ENCODE data around the gene FOXE3.
"Not testable (repeated sequence)": the region's sequence is repeated elsewhere in the genome, so short reads cannot be mapped to it uniquely, and the experiment has no call there.

The FOXE3 gene

GRCh38 chr1:47456250-47456649 is 40.2 kb downstream of the FOXE3 start:
- H3K9ac ChIP-seq = no peak overlapping the region
- peaks cover 3% of the 10 kb centered on the region for H3K27me3 ChIP-seq
- H3K36me3 ChIP-seq = no peaks in the 10 kb centered on the region
- no peaks in the 10 kb centered on the region for H3K9me3 ChIP-seq
- H4K20me1 ChIP-seq = no peaks in the 10 kb centered on the region
- no peak overlapping the region for H3K4me3 ChIP-seq
- H3K27ac ChIP-seq = no peak overlapping the region
- no peaks in the 10 kb centered on the region for H3K4me1 ChIP-seq
- TF ChIP-seq Cebpa-rat (IDR thresholded peaks at IDR 0.05) = no peak
- H3K4me2 ChIP-seq = no peak overlapping the region

GRCh38 chr1:47457547-47457946 is 41.5 kb downstream of the FOXE3 start:
- not testable (repeated sequence) for H3K27ac ChIP-seq, H3K4me3 ChIP-seq, H3K4me2 ChIP-seq, H4K20me1 ChIP-seq, H3K9ac ChIP-seq, H3K27me3 ChIP-seq, H3K36me3 ChIP-seq, H3K4me1 ChIP-seq, H3K9me3 ChIP-seq

GRCh38 chr1:47459253-47459788 is 43.2 kb downstream of the FOXE3 start:
- H3K27me3 ChIP-seq = no peaks in the 10 kb centered on the region

GRCh38 chr1:47460040-47460439 is 44.0 kb downstream of the FOXE3 start:
- Histone ChIP-seq H4K20me1 (no peaks in the 10 kb centered on the region), H3K9me3 (no peaks in the 10 kb centered on the region), H3K36me3 (no peaks in the 10 kb centered on the region), H3K9ac (no peak overlapping the region), H3K27me3 (no peaks in the 10 kb centered on the region), H3K4me3 (no peak overlapping the region), H3K4me1 (no peaks in the 10 kb centered on the region), H3K4me2 (no peak overlapping the region), H3K27ac (no peak overlapping the region)
- no peak for TF ChIP-seq Cebpa-rat (IDR thresholded peaks at IDR 0.05)

More at GRCh38 chr1:47459253-47459788, 43.2 kb downstream of the FOXE3 start:
- no peak overlapping the region for H3K9ac ChIP-seq
- no peak overlapping the region for H3K27ac ChIP-seq
- no peaks in the 10 kb centered on the region for H3K9me3 ChIP-seq
- no peaks in the 10 kb centered on the region for H4K20me1 ChIP-seq
- no peak overlapping the region for H3K4me2 ChIP-seq
- H3K4me3 ChIP-seq = no peak overlapping the region
- no peak for TF ChIP-seq Cebpa-rat (IDR thresholded peaks at IDR 0.05)
- no peaks in the 10 kb centered on the region for H3K4me1 ChIP-seq
- H3K36me3 ChIP-seq = no peaks in the 10 kb centered on the region

- no peaks in the 10 kb centered on the region for H3K4me1 ChIP-seq
- no peaks in the 10 kb centered on the region for H3K27me3 ChIP-seq
- no peak overlapping the region for H3K4me2 ChIP-seq
- no peak for TF ChIP-seq Cebpa-rat (IDR thresholded peaks at IDR 0.05)
- no peaks in the 10 kb centered on the region for H3K9me3 ChIP-seq
- no peak overlapping the region for H3K27ac ChIP-seq
- no peaks in the 10 kb centered on the region for H4K20me1 ChIP-seq
- H3K4me3 ChIP-seq = no peak overlapping the region
- H3K9ac ChIP-seq = no peak overlapping the region
- no peaks in the 10 kb centered on the region for H3K36me3 ChIP-seq
Observed at GRCh38 chr1:47460456-47460855, 44.4 kb downstream of the FOXE3 start.

- no peak for TF ChIP-seq Cebpa-rat (IDR thresholded peaks at IDR 0.05)
- Histone ChIP-seq H3K9ac (no peak overlapping the region), H3K9me3 (no peaks in the 10 kb centered on the region), H3K27ac (no peak overlapping the region), H3K4me1 (no peaks in the 10 kb centered on the region), H3K4me3 (no peak overlapping the region), H3K36me3 (no peaks in the 10 kb centered on the region), H3K27me3 (no peaks in the 10 kb centered on the region), H4K20me1 (no peaks in the 10 kb centered on the region), H3K4me2 (no peak overlapping the region)
Observed at GRCh38 chr1:47465605-47466004, 49.5 kb downstream of the FOXE3 start.

All from BLaER1 (cell line).